NCI-H526 treated with DMSO at 0.1 percent for 48 hours (cell line): ENCODE results near the gene MED6.

Experiments used
- DNase-seq: peaks from one replicate; lab custom pipeline; 2025; lab: John Stamatoyannopoulos, UW

MED6 gene

DNA sequence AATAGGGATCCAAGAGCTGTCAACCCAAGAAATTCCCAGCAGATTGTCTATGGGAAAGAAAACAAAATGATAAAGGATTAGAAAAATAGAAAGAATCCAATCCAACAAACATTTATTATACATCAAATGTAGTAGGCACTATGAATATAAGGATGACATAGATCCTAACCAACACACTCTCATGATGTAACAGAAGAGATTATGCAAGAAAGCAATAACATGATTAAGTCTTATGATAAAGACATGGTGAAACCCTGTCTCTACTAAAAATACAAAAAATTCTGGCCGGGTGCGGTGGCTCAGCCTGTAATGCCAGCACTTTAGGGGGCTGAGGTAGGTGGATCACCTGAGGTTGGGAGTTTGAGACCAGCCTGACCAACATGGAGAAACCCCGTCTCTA, 2.7 kb downstream of the MED6 start:
- no peak for DNase-seq

DNA sequence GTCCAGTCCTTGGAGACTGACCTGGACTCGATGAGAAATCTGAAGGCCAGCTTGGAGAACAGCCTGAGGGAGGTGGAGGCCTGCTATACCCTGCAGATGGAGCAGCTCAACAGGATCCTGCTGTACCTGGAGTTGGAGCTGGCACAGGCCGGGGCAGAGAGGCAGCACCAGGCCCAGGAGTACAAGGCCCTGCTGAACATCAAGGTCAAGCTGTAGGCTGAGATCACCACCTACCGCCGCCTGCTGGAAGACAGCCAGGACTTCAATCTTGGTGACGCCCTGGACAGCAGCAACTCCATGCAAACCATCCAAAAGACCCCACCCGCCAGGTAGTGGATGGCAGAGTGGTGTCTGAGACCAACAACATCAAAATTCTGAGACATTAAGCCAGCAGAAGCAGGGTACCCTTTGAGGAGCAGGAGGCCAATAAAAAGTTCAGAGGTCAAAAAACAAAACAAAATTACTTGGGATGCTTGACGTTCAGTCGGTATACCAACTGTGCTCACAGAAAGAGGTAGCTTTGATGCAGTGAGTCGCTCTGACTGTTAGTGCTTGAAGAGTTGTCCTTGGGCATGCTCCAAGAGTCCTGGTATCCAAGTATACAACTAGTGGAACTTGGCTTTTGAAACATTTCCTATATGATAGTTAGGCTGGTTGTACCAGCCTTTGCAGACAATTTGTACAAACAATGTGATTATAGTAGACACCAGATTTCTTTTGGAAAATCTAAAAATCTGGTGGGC, 4.8 kb downstream of the MED6 start:
- no peak for DNase-seq

- no peak for DNase-seq
Observed at GRCh38 chr14:70594461-70594860, 6.0 kb downstream of the MED6 start.

DNA sequence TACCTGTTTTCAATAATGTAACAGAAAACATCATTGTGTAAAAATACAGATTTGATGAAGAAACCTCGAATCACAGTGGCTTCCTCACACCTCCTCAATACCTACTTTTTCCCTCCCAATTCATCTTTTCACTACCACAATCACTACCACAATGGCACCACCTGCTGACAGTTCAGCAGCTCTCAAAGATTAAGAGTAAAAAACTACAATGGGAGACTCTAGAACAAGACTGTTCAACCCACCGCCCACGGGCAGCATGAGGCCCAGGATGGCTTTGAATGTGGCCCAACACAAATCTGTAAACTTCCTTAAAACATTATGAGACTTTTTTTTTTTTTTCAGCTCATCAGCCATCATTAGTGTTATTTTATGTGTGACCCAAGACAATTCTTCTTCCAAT, 15.2 kb downstream of the MED6 start:
- DNase-seq: no peak

DNA sequence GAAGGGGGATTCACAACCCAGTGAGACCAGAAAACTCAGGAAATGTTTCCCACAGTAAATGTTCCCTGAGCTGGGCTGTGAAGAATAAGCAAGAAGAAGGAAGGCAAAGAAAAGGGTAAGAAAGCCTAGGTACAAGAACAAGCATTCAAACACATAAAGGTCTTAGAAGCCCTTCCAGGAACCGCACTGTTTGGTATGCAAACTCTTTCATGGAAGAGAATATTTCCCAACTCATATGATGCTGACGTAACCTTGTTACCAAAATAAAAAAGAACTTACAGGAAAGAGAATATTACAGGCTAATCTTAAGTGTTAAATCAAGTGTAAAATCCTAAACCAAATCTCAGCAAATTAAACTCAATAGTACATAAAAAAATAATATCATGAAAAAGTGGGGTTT, 23.6 kb downstream of the MED6 start:
- DNase-seq: no peak

GRCh38 chr14:70573050-70573449, 27.4 kb downstream of the MED6 start:
- DNase-seq: no peak

GRCh38 chr14:70571139-70571538, 29.3 kb downstream of the MED6 start:
- DNase-seq: no peak

- no peak for DNase-seq
Observed at GRCh38 chr14:70567791-70568190, 32.7 kb downstream of the MED6 start.

DNA sequence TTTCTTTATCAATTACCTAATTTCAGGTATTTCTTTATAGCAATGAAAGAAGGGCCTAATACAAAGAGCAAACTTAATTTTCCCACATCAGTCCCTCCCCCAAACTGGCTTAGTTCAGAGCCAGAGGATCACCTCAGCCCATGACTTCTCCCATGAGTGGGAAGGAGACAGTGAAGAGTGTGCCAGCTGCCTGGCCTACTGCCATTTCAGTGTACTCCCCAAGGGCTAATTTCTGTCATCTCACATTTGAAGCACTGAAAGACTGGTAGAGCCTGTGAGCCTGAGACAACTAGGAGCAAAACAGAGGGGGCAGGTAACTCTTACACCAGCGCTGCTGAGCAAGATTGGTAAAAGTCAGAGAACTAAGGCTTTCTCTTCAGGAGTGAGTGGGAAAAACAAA, 36.6 kb downstream of the MED6 start:
- no peak for DNase-seq

DNA sequence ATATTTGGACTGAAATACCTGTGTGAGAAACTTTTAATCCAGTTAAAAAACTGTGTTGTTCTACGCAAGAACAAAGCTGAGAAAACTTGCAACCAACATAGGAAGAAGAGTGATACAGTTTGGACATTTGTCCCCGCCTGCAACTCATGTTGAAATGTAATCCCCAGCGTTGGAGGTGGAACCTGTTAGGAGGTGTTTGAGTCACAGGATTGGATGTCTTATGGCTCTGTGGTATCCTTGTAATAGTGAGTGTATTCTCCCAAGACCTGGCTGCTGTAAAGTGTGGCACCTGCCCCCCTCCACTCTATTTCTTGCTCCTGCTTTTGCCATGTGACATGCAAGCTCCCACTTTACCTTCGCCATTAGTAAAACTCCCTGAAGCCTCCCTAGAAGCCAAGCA, 37.0 kb downstream of the MED6 start:
- no peak for DNase-seq

GRCh38 chr14:70558356-70558755, 42.1 kb downstream of the MED6 start:
- no peak for DNase-seq

- DNase-seq: no peak
Observed at GRCh38 chr14:70555890-70556289, 44.6 kb downstream of the MED6 start.

DNA sequence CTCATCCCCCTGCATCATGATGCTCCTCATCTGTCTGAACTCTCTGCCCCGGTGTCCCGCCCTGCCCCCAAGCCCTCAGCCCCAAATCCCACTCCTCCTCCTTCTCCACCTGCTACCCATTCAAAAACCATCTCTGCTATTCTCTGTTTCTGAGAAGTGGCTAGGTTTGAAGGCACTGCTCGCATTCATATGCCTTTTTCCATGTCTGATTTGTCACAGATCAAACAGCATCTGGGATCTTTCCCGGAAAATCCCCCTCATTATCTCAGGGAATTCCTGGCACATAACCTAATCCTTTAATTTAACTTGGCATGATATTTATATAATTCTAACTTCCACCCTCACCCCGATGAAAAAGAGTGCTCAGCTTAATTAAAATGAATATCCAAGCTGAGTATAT, 62.4 kb downstream of the MED6 start:
- DNase-seq: no peak

DNA sequence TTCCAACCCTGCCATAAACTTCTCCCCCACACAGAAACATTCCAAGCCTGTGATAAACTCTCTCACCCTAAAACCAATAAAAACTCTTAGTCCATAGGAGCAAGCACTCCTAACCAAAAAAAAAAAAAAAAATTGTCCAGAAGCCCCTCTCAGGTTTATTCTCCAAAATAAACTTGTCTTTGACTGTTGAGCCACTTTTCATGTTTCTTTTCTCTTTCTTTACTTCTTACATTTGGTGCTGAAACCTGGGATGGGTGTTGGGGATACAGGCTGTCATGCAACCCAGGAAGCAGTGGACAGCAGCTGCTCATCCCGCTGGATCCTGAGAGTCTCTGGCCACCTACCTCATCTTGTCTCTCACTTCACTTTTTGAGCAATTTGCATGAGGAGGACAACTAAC, 63.6 kb downstream of the MED6 start:
- no peak for DNase-seq

- DNase-seq: no peak
Observed at GRCh38 chr14:70534904-70535303, 65.6 kb downstream of the MED6 start, which contains the start of gene ADAM20. ADAM20 (minus strand) TSS chr14:70535004; CDS start chr14:70524757, 10,247 bp downstream.
